Prostate gland (tissue), 2 donors: ENCODE measurements around the gene PAQR4.

Experiments
- POLR2A ChIP-seq: fragments of 450-650 bp; IDR thresholded peaks from one replicate; pipeline ENCODE4 v1.6.1; 2016; ENCODE audit warnings: antibody characterized with exemption, mild to moderate bottlenecking
- POLR2AphosphoS5 ChIP-seq: sonication (generic); formaldehyde crosslinking; IDR thresholded peaks from one replicate; pipeline ENCODE4 v1.6.1; 2017; ENCODE audit warnings: antibody characterized with exemption
- TF ChIP-seq, protein P1 (sequence below), 4 experiments: fragments of 200-600 bp in 2 of 4; fragments of 450-650 bp in 2 of 4; sonication (generic) in 2 of 4; IDR thresholded peaks; 1 replicate in 3 of 4; 2 replicates in 1 of 4; pipeline ENCODE4 v1.5.1; 2016 to 2019; ENCODE audit warnings: antibody characterized with exemption in 4 of 4, mild to moderate bottlenecking in 2 of 4, moderate library complexity in 2 of 4

DNA sequence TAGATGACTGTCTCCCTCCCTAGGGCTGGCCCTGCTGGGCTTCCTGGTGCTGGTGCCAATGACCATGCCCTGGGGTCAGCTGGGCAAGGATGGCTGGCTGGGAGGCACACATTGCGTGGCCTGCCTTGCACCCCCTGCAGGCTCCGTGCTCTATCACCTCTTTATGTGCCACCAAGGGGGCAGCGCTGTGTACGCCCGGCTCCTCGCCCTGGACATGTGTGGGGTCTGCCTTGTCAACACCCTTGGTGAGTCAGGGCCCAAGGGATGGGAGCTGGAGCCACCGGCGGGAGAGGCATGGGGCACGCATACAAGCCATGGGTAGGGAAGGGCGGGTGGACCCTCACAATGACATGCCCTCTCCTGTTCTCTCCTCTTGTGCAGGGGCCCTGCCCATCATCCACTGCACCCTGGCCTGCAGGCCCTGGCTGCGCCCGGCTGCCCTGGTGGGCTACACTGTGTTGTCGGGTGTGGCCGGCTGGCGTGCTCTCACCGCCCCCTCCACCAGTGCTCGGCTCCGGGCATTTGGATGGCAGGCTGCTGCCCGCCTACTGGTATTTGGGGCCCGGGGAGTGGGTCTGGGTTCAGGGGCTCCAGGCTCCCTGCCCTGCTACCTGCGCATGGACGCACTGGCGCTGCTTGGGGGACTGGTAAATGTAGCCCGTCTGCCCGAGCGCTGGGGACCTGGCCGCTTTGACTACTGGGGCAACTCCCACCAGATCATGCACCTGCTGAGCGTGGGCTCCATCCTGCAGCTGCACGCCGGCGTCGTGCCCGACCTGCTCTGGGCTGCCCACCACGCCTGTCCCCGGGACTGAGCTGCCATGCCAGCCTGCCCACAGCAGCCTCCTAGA is 2.2 kb downstream of the PAQR4 start:
- TF ChIP-seq, protein P1, sequence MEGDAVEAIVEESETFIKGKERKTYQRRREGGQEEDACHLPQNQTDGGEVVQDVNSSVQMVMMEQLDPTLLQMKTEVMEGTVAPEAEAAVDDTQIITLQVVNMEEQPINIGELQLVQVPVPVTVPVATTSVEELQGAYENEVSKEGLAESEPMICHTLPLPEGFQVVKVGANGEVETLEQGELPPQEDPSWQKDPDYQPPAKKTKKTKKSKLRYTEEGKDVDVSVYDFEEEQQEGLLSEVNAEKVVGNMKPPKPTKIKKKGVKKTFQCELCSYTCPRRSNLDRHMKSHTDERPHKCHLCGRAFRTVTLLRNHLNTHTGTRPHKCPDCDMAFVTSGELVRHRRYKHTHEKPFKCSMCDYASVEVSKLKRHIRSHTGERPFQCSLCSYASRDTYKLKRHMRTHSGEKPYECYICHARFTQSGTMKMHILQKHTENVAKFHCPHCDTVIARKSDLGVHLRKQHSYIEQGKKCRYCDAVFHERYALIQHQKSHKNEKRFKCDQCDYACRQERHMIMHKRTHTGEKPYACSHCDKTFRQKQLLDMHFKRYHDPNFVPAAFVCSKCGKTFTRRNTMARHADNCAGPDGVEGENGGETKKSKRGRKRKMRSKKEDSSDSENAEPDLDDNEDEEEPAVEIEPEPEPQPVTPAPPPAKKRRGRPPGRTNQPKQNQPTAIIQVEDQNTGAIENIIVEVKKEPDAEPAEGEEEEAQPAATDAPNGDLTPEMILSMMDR (IDR thresholded peaks at IDR 0.05): no peak
- TF ChIP-seq POLR2A (no peak), POLR2AphosphoS5 (no peak)
